Neural progenitor cell (in vitro differentiated cells): ENCODE results near the gene PLXNA4.

Experiments
- CTCF ChIP-seq: fragments of 200-600 bp; sonication (generic); IDR thresholded peaks from 2 replicates; pipeline ENCODE4 v1.5.1; 2017; ENCODE audit warnings: antibody characterized with exemption, mild to moderate bottlenecking
- EZH2phosphoT487 ChIP-seq: fragments of 200-600 bp; sonication (generic); IDR thresholded peaks from 2 replicates; pipeline ENCODE4 v1.6.1; 2017; ENCODE audit warnings: antibody characterized with exemption

- no peak for TF ChIP-seq CTCF
- no peak for TF ChIP-seq EZH2phosphoT487
Observed at GRCh38 chr7:132625651-132626050, 49.4 kb upstream of the PLXNA4 start.
